Stimulated activated CD4-positive, alpha-beta T cell treated with anti-CD3 and anti-CD28 coated beads, Interleukin-12 subunit alpha, Interleukin-12 subunit beta, amount 100 ng/mL, for 4 hours (primary cell): ENCODE data around the gene AARS2.
"Not testable (repeated sequence)": the region's sequence is repeated elsewhere in the genome, so short reads cannot be mapped to it uniquely, and the experiment has no call there.

Experiments
- DNase-seq: peaks from one replicate; pipeline ENCODE4 v3.0.0-alpha.2; 2020

The AARS2 gene

GRCh38 chr6:44328203-44328602, 15.1 kb upstream of the AARS2 start:
- DNase-seq: not testable (repeated sequence)

DNA sequence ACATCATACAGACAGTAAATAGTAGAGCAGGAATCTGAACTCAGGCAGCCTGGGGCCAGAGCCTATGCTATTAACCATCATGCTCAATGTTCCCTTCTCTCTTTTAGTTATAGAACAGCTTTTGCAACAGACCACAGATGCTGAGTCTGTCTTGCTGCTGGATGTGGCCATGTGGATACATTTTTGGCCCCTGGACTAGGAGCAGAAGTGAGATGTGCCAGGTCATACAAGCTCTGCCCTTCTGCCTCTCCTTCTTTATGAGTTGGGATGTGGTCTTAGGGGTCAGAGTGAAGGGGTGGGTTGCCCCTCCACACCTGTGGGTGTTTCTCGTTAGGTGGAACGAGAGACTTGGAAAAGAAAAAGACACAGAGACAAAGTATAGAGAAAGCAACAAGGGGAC, 14.6 kb upstream of the AARS2 start:
- DNase-seq: no peak

- DNase-seq: no peak
Observed at GRCh38 chr6:44327096-44327495, 13.9 kb upstream of the AARS2 start.

- DNase-seq: no peak
Observed at GRCh38 chr6:44321210-44321609, 8.1 kb upstream of the AARS2 start.

GRCh38 chr6:44317136-44317631, 4.0 kb upstream of the AARS2 start:
- DNase-seq: not testable (repeated sequence)

- DNase-seq: no peak
Observed at GRCh38 chr6:44316481-44316880, 3.3 kb upstream of the AARS2 start.

DNA sequence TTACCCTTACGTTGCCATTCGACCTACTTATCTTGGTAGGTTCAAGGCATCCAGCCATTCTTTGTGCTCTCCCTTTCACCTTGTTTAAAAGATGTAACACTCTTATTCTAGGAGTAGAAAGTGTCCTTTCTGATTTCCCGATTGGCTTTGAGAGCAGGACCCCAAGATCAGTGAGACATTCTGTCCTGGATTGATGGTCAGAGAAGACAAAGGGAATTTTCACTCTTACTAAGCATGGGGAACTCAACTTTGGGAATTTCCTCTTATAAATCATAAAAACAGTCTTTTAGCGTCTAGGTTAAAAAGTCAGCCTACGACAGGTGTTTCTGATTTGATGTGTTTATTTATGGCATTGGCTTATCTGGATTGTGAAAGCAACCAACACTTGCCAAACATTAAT, 2.8 kb upstream of the AARS2 start:
- no peak for DNase-seq

- DNase-seq: no peak
Observed at GRCh38 chr6:44315516-44315915, 2.4 kb upstream of the AARS2 start.

DNA sequence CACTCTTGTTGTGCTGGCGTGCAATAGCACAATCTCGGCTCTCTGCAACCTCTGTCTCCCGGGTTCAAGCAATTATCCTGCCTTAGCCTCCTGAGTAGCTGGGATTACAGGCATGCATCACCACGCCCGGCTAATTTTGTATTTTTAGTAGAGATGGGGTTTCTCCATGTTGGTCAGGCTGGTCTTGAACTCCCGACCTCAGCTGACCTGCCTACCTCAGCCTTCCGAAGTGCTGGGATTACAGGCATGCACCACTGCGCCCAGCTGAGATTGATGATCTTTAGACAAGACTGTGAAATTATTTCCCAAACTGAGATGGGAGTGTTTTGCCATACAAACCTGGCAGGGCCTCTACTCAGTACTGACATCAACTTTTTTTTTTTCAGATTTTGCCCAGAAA, 1.5 kb upstream of the AARS2 start:
- DNase-seq: not testable (repeated sequence)

DNA sequence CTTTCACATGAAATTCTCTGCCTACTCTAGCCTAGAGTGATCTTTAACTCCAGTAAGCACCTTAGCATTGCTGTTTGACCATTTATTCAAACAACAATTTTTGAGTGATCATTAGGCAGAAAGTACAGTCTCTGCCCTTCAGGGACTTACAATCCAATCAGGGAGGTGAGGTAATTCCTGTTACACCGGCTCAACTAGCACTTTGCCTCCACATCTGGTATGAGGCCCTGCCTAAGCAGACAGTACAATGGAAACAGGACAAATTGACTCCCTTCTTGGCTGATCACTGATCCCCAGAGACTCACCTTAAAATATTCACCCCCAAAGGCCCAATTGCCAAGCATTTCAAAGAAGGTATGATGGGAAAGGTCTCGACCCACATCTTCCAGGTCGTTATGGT, 1.4 kb downstream of the AARS2 start:
- DNase-seq: no peak

GRCh38 chr6:44311304-44311703, 1.8 kb downstream of the AARS2 start:
- no peak for DNase-seq

DNA sequence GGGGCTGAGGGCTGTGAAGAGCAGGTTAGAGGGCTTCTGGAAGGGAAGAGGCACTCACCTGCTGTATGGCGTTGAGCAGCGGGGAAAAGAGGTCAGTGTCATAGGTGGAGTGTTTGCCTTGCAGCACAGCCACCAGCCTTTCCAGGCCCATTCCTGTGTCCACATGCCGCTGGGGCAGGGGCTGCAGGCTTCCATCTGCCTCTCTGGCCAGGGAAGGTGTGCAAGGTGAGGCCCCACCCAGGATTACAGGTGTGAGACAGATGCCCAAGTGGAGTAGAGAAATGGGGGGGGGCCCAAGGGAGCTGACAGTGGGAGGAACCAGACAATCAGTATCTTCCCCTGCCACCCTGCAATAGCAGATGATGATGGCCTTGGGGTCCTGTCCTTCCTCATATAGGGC, 2.9 kb downstream of the AARS2 start:
- no peak for DNase-seq

GRCh38 chr6:44309631-44310030, 3.5 kb downstream of the AARS2 start:
- DNase-seq: no peak

- DNase-seq: no peak
Observed at GRCh38 chr6:44309092-44309491, 4.1 kb downstream of the AARS2 start.

DNA sequence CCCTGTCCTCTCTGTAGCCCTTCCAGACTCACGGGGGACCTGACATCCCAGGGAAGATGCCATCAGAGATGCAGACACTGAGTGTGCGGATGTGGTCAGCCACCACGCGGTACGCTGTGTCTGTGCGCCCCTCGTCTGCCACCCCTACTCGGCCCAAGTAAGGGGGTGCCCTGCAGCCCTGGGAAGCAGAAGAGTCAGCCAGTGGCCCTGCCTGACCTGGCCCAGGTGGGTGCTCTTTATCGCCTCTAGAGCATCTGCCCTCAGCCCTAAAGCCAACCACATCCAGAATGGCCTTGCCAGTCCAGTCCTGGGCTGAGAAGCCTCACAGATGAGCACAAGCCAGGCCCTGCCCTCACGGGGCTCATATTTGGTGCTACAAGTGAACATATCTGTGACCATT, 5.9 kb downstream of the AARS2 start:
- no peak for DNase-seq

GRCh38 chr6:44306710-44307109, 6.4 kb downstream of the AARS2 start:
- DNase-seq: no peak

- DNase-seq: no peak
Observed at GRCh38 chr6:44305200-44305725, 7.9 kb downstream of the AARS2 start.

GRCh38 chr6:44304282-44305199, 8.6 kb downstream of the AARS2 start:
- peak; percentile 35 for DNase-seq

GRCh38 chr6:44303842-44304241, 9.3 kb downstream of the AARS2 start:
- DNase-seq: no peak

GRCh38 chr6:44302856-44303255, 10.3 kb downstream of the AARS2 start:
- DNase-seq: no peak

- DNase-seq: no peak
Observed at GRCh38 chr6:44301782-44302564, 11.2 kb downstream of the AARS2 start.

- DNase-seq: no peak
Observed at GRCh38 chr6:44301106-44301505, 12.0 kb downstream of the AARS2 start.

DNA sequence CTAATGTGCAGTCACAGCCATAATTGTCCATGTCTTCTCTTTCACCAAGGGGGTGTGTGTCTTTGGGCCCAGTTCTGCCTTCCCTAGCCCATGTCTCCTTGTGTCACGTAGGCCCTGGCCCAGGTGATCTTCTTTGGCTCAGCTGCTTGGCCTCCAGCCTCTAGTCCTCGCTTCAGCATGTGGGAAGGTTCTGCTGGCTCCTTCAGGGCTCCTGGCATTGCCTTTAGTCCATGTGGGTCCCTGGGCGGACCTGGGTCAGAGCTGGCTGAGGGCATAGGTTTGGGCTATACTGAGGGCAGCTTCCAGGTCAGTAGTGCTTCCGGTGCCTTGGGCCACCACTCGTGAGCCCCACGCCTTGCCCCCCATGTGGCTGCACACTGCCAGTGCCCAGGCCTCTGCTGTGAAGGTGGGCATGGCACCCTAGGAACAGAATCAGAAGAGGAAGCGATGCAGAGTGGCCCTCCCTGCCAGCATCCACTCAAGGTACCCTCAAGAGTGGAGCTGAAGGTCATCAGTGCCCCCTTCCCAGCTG, 12.8 kb downstream of the AARS2 start:
- no peak for DNase-seq
